Uterus (tissue), 4 donors: ENCODE measurements around the gene CDC34. TPM values are rescaled to one million over a fixed set of nuclear protein-coding genes. Genes with fewer than 3 reads are reported as not detected.

ENCODE experiments used
- DNase-seq, 2 donors: peaks; one replicate each; pipeline ENCODE4 v3.0.0-alpha.2; 2019 to 2020
- H3K27ac ChIP-seq, 2 donors: fragments of 200-600 bp; sonication (generic); 1 replicate in 1 of 2; 2 replicates in 1 of 2; pipeline ENCODE4 v1.5.1; 2016 to 2018
- H3K27me3 ChIP-seq, 2 donors: fragments of 200-600 bp; sonication (generic); one replicate each; pipeline ENCODE4 v1.5.1; 2018 to 2019; ENCODE audit warnings: control low read depth in 1 of 2
- H3K36me3 ChIP-seq, 2 donors: fragments of 200-600 bp; sonication (generic); one replicate each; pipeline ENCODE4 v1.5.1; 2019; ENCODE audit warnings: control low read depth in 1 of 2
- H3K4me1 ChIP-seq, 2 donors: fragments of 200-600 bp; sonication (generic); one replicate each; pipeline ENCODE4 v1.5.1; 2018 to 2019; ENCODE audit warnings: control low read depth in 1 of 2
- H3K4me3 ChIP-seq, 2 donors: fragments of 200-600 bp; sonication (generic); 1 replicate in 1 of 2; 2 replicates in 1 of 2; pipeline ENCODE4 v1.5.1; 2018 to 2019; ENCODE audit warnings: mild to moderate bottlenecking in 1 of 2
- H3K9me3 ChIP-seq, 2 donors: fragments of 200-600 bp; sonication (generic); one replicate each; pipeline ENCODE4 v1.5.1; 2019; ENCODE audit warnings: control low read depth in 1 of 2
- POLR2A ChIP-seq, 2 donors: fragments of 450-650 bp; IDR thresholded peaks; one replicate each; pipeline ENCODE4 v1.6.1; 2016; ENCODE audit warnings: antibody characterized with exemption in 2 of 2, mild to moderate bottlenecking in 1 of 2, moderate library complexity in 1 of 2
- intact Hi-C: fragments of 100-400 bp; cut with DNase I; formaldehyde crosslinking; loops from one replicate; pipeline ENCODE4 v1.15.1; 2023; ENCODE audit warnings: low total_unique reads
- total RNA-seq, 4 donors: library from RNA; depleted of rRNA in 3 of 4; stranded (reverse); fragments of >200 nt in 3 of 4; gene quantifications; one replicate each; pipeline versions ENCODE4 v1.1.0 to v1.2.4, GENCODE V29; 2014 to 2023
- TF ChIP-seq, protein P1 (sequence below), 4 experiments: fragments of 200-600 bp in 2 of 4; fragments of 450-650 bp in 2 of 4; sonication (generic) in 2 of 4; IDR thresholded peaks; one replicate each; pipeline ENCODE4 v1.5.1; 2016 to 2019; ENCODE audit warnings: antibody characterized with exemption in 4 of 4, mild to moderate bottlenecking in 2 of 4, moderate library complexity in 1 of 4
- donor health status: DM: yes; HTN: yes; CAD: no.

CDC34 gene
- total RNA-seq, 4 donors from 2014 or later: 44.4 to 459 (median 101) TPM

DNA sequence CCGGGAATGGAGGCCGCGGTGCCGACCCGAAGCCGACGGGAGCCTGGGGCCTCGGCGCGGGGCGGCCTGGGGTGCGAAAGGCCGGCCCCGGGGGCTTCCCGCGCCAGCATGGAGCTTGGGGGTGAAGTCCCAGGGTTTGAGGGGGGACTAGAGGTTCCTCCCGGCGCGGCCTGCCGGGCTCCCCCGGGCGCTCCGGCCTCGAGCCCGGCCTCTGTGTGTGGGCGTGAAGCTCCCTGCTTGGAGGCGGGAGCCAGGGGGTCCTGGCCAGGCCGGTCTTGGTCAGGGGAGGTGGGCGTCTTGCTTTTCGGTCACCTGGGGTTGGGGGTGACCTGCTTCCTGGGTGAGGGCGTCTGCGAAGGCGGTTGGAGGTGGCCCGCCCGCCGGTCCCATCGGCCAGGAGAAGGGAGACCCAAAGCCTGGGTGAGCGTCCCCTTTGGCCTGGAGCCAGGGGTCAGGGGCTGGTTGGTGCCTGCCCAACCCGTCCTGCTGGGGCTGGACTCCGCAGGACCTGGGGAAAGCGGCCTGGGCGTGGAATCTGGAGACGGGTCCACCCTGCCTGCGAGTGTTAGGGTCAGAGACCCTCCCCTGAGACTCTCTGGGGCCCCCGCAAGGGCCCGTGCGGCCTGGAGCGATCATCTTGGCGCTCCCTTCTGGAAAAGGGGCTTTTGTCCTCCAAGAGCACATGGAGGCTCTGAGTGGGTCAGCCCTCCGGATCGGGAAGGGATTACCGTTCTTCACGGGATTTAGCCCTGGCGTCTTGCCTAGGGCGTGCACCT lies 41.4 kb downstream of the CDC34 start:
- intact Hi-C loops: no loop called here
- no peaks in the 10 kb centered on the region for H3K9me3 ChIP-seq
- H3K27me3 ChIP-seq: no peaks in the 10 kb centered on the region
- DNase-seq: peak; percentile 52 to 58
- H3K4me1 ChIP-seq: peaks cover 0 to 28% of the 10 kb centered on the region in 2 donors
- peak overlapping the region; percentile 85 for H3K4me3 ChIP-seq
- TF ChIP-seq, protein P1, sequence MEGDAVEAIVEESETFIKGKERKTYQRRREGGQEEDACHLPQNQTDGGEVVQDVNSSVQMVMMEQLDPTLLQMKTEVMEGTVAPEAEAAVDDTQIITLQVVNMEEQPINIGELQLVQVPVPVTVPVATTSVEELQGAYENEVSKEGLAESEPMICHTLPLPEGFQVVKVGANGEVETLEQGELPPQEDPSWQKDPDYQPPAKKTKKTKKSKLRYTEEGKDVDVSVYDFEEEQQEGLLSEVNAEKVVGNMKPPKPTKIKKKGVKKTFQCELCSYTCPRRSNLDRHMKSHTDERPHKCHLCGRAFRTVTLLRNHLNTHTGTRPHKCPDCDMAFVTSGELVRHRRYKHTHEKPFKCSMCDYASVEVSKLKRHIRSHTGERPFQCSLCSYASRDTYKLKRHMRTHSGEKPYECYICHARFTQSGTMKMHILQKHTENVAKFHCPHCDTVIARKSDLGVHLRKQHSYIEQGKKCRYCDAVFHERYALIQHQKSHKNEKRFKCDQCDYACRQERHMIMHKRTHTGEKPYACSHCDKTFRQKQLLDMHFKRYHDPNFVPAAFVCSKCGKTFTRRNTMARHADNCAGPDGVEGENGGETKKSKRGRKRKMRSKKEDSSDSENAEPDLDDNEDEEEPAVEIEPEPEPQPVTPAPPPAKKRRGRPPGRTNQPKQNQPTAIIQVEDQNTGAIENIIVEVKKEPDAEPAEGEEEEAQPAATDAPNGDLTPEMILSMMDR (IDR thresholded peaks at IDR 0.05): peak in 1 of 4 experiments; percentile 7
- peak in 1 of 2 donors; percentile 10 for TF ChIP-seq POLR2A (IDR thresholded peaks at IDR 0.05)
- H3K36me3 ChIP-seq: no peaks in the 10 kb centered on the region
- peak overlapping the region; percentile 87 for H3K27ac ChIP-seq

DNA sequence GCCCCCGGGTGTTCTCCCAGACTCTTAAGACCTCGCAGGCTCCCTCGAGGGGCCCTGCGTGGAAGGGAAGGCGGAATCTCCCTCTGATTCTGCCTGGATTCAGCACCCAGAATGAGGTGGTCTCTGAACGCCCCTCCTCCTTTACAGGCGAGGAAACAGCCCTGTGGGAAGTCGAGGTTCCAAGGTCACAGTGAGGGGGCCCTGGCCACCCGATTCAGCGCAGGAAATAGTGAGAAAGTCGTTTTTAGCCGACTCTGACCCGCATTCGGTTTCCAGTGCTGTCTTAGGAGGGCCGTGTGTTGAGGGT lies 41.9 kb downstream of the CDC34 start:
- Histone ChIP-seq H3K4me3 (peak overlapping the region; percentile 85), H3K27me3 (no peaks in the 10 kb centered on the region), H3K36me3 (no peaks in the 10 kb centered on the region), H3K9me3 (no peaks in the 10 kb centered on the region), H3K4me1 (peaks cover 0 to 28% of the 10 kb centered on the region in 2 donors), H3K27ac (peak overlapping the region; percentile 87)
- DNase-seq: no peak
- no peak for TF ChIP-seq POLR2A (IDR thresholded peaks at IDR 0.05)
- TF ChIP-seq, protein P1 (IDR thresholded peaks at IDR 0.05): no peak
- intact Hi-C loops: no loop called here

- Histone ChIP-seq H3K27ac (peak overlapping the region; percentile 47 to 49), H3K4me3 (peak overlapping the region in 1 of 2 donors; percentile 16), H3K27me3 (no peaks in the 10 kb centered on the region), H3K9me3 (no peaks in the 10 kb centered on the region), H3K36me3 (no peaks in the 10 kb centered on the region), H3K4me1 (peaks cover 0 to 28% of the 10 kb centered on the region in 2 donors)
- no peak for DNase-seq
- intact Hi-C loops: no loop called here
- TF ChIP-seq, protein P1 (IDR thresholded peaks at IDR 0.05): no peak
- TF ChIP-seq POLR2A (IDR thresholded peaks at IDR 0.05): no peak
Measured at GRCh38 chr19:574658-575526, 43.3 kb downstream of the CDC34 start.

GRCh38 chr19:575527-576506 lies 44.3 kb downstream of the CDC34 start:
- H3K9me3 ChIP-seq: no peaks in the 10 kb centered on the region
- no peaks in the 10 kb centered on the region for H3K27me3 ChIP-seq
- intact Hi-C loops: no loop called here
- no peaks in the 10 kb centered on the region for H3K36me3 ChIP-seq
- TF ChIP-seq, protein P1 (IDR thresholded peaks at IDR 0.05): no peak
- TF ChIP-seq POLR2A (IDR thresholded peaks at IDR 0.05): no peak
- peak overlapping the region; percentile 47 to 49 for H3K27ac ChIP-seq
- H3K4me1 ChIP-seq: peaks cover 0 to 28% of the 10 kb centered on the region in 2 donors
- H3K4me3 ChIP-seq: peak overlapping the region in 1 of 2 donors; percentile 16
- DNase-seq: peak; percentile 47 to 62
